GM21825 (cell line): ENCODE measurements around the gene CYGB.

Source experiments
- ATAC-seq: cut with Tn5 transposase; IDR thresholded peaks from one replicate; pipeline ENCODE4 v1.9.1; 2021; ENCODE audit warnings: mild to moderate bottlenecking, moderate library complexity; ENCODE audit not compliant: unreplicated experiment

The CYGB gene

GRCh38 chr17:76550712-76551615 is 13.5 kb upstream of the CYGB start:
- ATAC-seq = no peak

GRCh38 chr17:76549539-76549938 is 12.0 kb upstream of the CYGB start:
- no peak for ATAC-seq

- ATAC-seq = no peak
Observed at GRCh38 chr17:76549215-76549518, 11.7 kb upstream of the CYGB start.

GRCh38 chr17:76548378-76549214 is 11.1 kb upstream of the CYGB start:
- no peak for ATAC-seq

GRCh38 chr17:76547642-76548202 is 10.2 kb upstream of the CYGB start:
- ATAC-seq = no peak

GRCh38 chr17:76547183-76547641 is 9.7 kb upstream of the CYGB start:
- no peak for ATAC-seq

- no peak for ATAC-seq
Observed at GRCh38 chr17:76546556-76547182, 9.2 kb upstream of the CYGB start.

- no peak for ATAC-seq
Observed at GRCh38 chr17:76545918-76546555, 8.5 kb upstream of the CYGB start.

- no peak for ATAC-seq
Observed at GRCh38 chr17:76544546-76545365, 7.2 kb upstream of the CYGB start.

- no peak for ATAC-seq
Observed at GRCh38 chr17:76543826-76544545, 6.5 kb upstream of the CYGB start.

- no peak for ATAC-seq
Observed at GRCh38 chr17:76543482-76543825, 5.9 kb upstream of the CYGB start.

- ATAC-seq = no peak
Observed at GRCh38 chr17:76542984-76543383, 5.5 kb upstream of the CYGB start.

- no peak for ATAC-seq
Observed at GRCh38 chr17:76542566-76542971, 5.1 kb upstream of the CYGB start.

- ATAC-seq = no peak
Observed at GRCh38 chr17:76541739-76542454, 4.4 kb upstream of the CYGB start.

- ATAC-seq = no peak
Observed at GRCh38 chr17:76540381-76541300, 3.1 kb upstream of the CYGB start.

- ATAC-seq = no peak
Observed at GRCh38 chr17:76539631-76540271, 2.2 kb upstream of the CYGB start, which contains the start of gene PRCD. TSS of gene PRCD (plus strand) at chr17:76540044. CDS start at chr17:76540142, 98 bp downstream.
